Parathyroid adenoma (tissue), 2 donors: ENCODE results near the gene MCC.

Experiments
- H2AFZ ChIP-seq: fragments of 300-600 bp; sonication (generic); one replicate; pipeline ENCODE4 v1.7.0; 2017; ENCODE audit warnings: antibody characterized with exemption, mild to moderate bottlenecking
- H3K27ac ChIP-seq: fragments of 300-600 bp; sonication (generic); one replicate; pipeline ENCODE4 v1.7.0; 2017
- H3K27me3 ChIP-seq: fragments of 300-600 bp; sonication (generic); one replicate; pipeline ENCODE4 v1.7.0; 2017; ENCODE audit warnings: low read length; ENCODE audit not compliant: control insufficient read depth, insufficient read depth
- H3K36me3 ChIP-seq: fragments of 300-600 bp; sonication (generic); one replicate; pipeline ENCODE4 v1.7.0; 2017; ENCODE audit warnings: low read length; ENCODE audit not compliant: control insufficient read depth, insufficient read depth
- H3K4me1 ChIP-seq: fragments of 300-600 bp; sonication (generic); one replicate; pipeline ENCODE4 v1.7.0; 2017; ENCODE audit warnings: control low read depth
- H3K4me2 ChIP-seq: fragments of 300-600 bp; sonication (generic); one replicate; pipeline ENCODE4 v1.7.0; 2017; ENCODE audit warnings: low read length
- H3K4me3 ChIP-seq: fragments of 300-600 bp; sonication (generic); one replicate; pipeline ENCODE4 v1.7.0; 2017; ENCODE audit warnings: low read depth, low read length
- H3K79me2 ChIP-seq: fragments of 300-600 bp; sonication (generic); one replicate; pipeline ENCODE4 v1.7.0; 2017; ENCODE audit warnings: control low read depth
- H3K9ac ChIP-seq: fragments of 300-600 bp; sonication (generic); one replicate; pipeline ENCODE4 v1.7.0; 2017; ENCODE audit warnings: mild to moderate bottlenecking
- H3K9me3 ChIP-seq: fragments of 300-600 bp; sonication (generic); one replicate; pipeline ENCODE4 v1.7.0; 2017; ENCODE audit warnings: low read length; ENCODE audit not compliant: control insufficient read depth
- CTCF ChIP-seq: fragments of 300-600 bp; sonication (generic); IDR thresholded peaks from one replicate; pipeline ENCODE4 v1.7.0; 2017; ENCODE audit warnings: antibody characterized with exemption, mild to moderate bottlenecking
- donor health status: primary hyperparathyroidism.

MCC gene

GRCh38 chr5:113512341-113512740 is 24.1 kb upstream of the MCC start:
- no peak for TF ChIP-seq CTCF
- Histone ChIP-seq H3K27me3 (no peaks in the 10 kb centered on the region), H2AFZ (no peak overlapping the region), H3K4me1 (no peaks in the 10 kb centered on the region), H3K9ac (no peak overlapping the region), H3K79me2 (no peaks in the 10 kb centered on the region), H3K9me3 (no peaks in the 10 kb centered on the region), H3K4me3 (no peak overlapping the region), H3K27ac (no peak overlapping the region), H3K36me3 (no peaks in the 10 kb centered on the region), H3K4me2 (no peak overlapping the region)

- H3K27ac ChIP-seq = no peak overlapping the region
- H3K4me3 ChIP-seq = no peak overlapping the region
- H3K4me1 ChIP-seq = no peaks in the 10 kb centered on the region
- no peaks in the 10 kb centered on the region for H3K9me3 ChIP-seq
- H2AFZ ChIP-seq = no peak overlapping the region
- H3K4me2 ChIP-seq = no peak overlapping the region
- H3K27me3 ChIP-seq = no peaks in the 10 kb centered on the region
- H3K9ac ChIP-seq = no peak overlapping the region
- TF ChIP-seq CTCF = peak; percentile 58
- no peaks in the 10 kb centered on the region for H3K79me2 ChIP-seq
- no peaks in the 10 kb centered on the region for H3K36me3 ChIP-seq
Measured at GRCh38 chr5:113510836-113511451, 22.7 kb upstream of the MCC start.

- no peak overlapping the region for H2AFZ ChIP-seq
Measured at GRCh38 chr5:113508756-113509155, 20.5 kb upstream of the MCC start.

GRCh38 chr5:113507601-113508000 is 19.3 kb upstream of the MCC start:
- Histone ChIP-seq H3K9me3 (no peaks in the 10 kb centered on the region), H2AFZ (no peak overlapping the region), H3K36me3 (no peaks in the 10 kb centered on the region), H3K4me2 (no peak overlapping the region), H3K27me3 (no peaks in the 10 kb centered on the region), H3K4me3 (no peak overlapping the region), H3K4me1 (no peaks in the 10 kb centered on the region), H3K9ac (no peak overlapping the region), H3K27ac (no peak overlapping the region), H3K79me2 (no peaks in the 10 kb centered on the region)
- TF ChIP-seq CTCF = no peak

More at GRCh38 chr5:113508756-113509155, 20.5 kb upstream of the MCC start:
- Histone ChIP-seq H3K4me2 (no peak overlapping the region), H3K9me3 (no peaks in the 10 kb centered on the region), H3K27me3 (no peaks in the 10 kb centered on the region), H3K4me1 (no peaks in the 10 kb centered on the region), H3K36me3 (no peaks in the 10 kb centered on the region), H3K4me3 (no peak overlapping the region), H3K9ac (no peak overlapping the region), H3K79me2 (no peaks in the 10 kb centered on the region), H3K27ac (no peak overlapping the region)
- no peak for TF ChIP-seq CTCF

- no peaks in the 10 kb centered on the region for H3K4me1 ChIP-seq
- H3K4me3 ChIP-seq = no peak overlapping the region
- no peak overlapping the region for H2AFZ ChIP-seq
- H3K4me2 ChIP-seq = no peak overlapping the region
- H3K27me3 ChIP-seq = no peaks in the 10 kb centered on the region
- H3K27ac ChIP-seq = no peak overlapping the region
- no peaks in the 10 kb centered on the region for H3K79me2 ChIP-seq
- no peaks in the 10 kb centered on the region for H3K36me3 ChIP-seq
- TF ChIP-seq CTCF = no peak
- no peaks in the 10 kb centered on the region for H3K9me3 ChIP-seq
- no peak overlapping the region for H3K9ac ChIP-seq
Measured at GRCh38 chr5:113505181-113505580, 16.9 kb upstream of the MCC start.
